SJSA1 (cell line): ENCODE results near the gene ACTRT2. TPM values are rescaled to one million over a fixed set of nuclear protein-coding genes. Genes with fewer than 3 reads are reported as not detected.

Source experiments
- DNase-seq, 2 experiments: peaks; one replicate each; pipeline ENCODE4 v3.0.0-alpha.2; 2015 to 2020; ENCODE audit warnings: low spot score in 2 of 2, low read depth in 1 of 2
- H3K27ac ChIP-seq: fragments of 250-450 bp; sonication (Bioruptor Pico); 2 replicates; pipeline ENCODE4 v1.5.1; 2020; ENCODE audit warnings: mild to moderate bottlenecking, moderate library complexity
- H3K27me3 ChIP-seq: fragments of 250-450 bp; sonication (Bioruptor Pico); replicated peaks from 2 replicates; pipeline ENCODE4 v1.5.1; 2020; ENCODE audit warnings: mild to moderate bottlenecking, moderate library complexity
- H3K36me3 ChIP-seq: fragments of 250-450 bp; sonication (Bioruptor Pico); 2 replicates; pipeline ENCODE4 v1.5.1; 2020; ENCODE audit warnings: mild to moderate bottlenecking
- H3K4me1 ChIP-seq: fragments of 250-450 bp; sonication (Bioruptor Pico); replicated peaks from 2 replicates; pipeline ENCODE4 v1.6.1; 2021; ENCODE audit warnings: mild to moderate bottlenecking
- H3K4me3 ChIP-seq: fragments of 250-450 bp; sonication (Bioruptor Pico); 2 replicates; pipeline ENCODE4 v1.5.1; 2020; ENCODE audit warnings: mild to moderate bottlenecking
- H3K9me3 ChIP-seq: fragments of 250-450 bp; sonication (Bioruptor Pico); replicated peaks from 2 replicates; pipeline ENCODE4 v1.5.1; 2020; ENCODE audit warnings: mild to moderate bottlenecking
- total RNA-seq: library from RNA; depleted of rRNA; stranded (reverse); fragments of >200 nt; shearing (Covaris generic); gene quantifications from 2 replicates; pipeline ENCODE4 v1.2.3, GENCODE V29; 2014

The ACTRT2 gene
- total RNA-seq, 1 experiment from 2014 or later = not detected

DNA sequence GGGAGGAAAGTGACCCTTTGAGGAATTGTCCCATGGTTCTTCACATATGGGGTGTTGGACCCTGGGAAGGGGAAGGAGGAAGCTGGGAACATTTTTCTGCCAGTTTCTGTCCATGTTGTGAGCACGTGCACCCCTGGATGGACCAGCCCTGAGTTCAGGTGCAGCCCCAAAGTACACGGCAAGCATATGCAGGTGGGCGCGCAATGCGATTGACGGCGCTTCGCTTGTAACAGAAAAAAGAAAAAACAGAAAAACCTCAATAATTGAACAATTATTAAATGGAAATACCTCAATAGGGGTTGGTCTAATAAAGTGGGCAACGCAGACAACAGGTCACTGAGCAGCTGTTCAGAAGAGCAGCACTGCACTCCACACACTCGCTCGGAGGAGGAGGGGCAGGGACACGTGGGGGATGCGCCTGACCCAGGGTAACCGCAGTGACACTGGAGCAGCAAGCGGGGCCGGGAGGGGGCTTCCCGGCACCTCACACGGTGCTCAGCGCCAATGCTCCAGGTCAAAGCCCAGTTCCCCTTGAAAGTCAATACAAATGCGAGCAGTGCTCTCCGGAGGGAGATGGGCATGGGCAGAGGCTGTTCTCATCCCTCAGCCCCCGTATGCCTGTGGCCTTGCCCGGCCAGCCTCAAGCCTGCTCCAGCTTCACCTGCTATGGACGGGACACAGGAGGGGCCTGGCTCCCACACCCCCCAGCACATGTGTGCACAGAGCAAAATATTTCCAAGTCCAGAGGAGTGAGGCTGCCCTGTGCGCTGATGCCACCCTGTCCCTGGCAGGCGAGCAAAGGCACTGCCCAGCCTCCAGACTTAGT is 6.6 kb upstream of the ACTRT2 start:
- Histone ChIP-seq H3K27ac (no peak overlapping the region), H3K4me3 (no peak overlapping the region), H3K9me3 (no peaks in the 10 kb centered on the region), H3K4me1 (no peaks in the 10 kb centered on the region), H3K36me3 (no peaks in the 10 kb centered on the region), H3K27me3 (no peaks in the 10 kb centered on the region)
- no peak for DNase-seq

DNA sequence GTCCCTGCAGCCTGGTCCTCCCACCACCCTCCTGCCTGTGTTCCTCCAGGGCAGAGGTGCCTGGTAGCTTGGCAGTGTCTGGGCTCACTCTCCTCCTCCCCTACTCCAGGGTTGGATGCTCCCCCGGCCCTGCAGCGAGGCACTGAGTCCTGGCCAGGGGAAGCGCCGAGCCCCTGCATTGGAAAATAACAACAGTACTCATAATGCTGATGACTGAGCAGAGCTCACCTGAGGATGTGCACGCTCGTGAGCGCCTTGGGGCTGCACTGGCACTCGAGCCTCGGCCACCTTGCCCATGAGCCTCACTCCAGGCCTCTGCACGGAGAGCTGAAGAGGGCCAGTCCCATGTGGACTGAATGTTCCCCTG is 6.0 kb upstream of the ACTRT2 start:
- no peak overlapping the region for H3K27ac ChIP-seq
- H3K4me3 ChIP-seq = no peak overlapping the region
- no peaks in the 10 kb centered on the region for H3K36me3 ChIP-seq
- no peaks in the 10 kb centered on the region for H3K9me3 ChIP-seq
- H3K4me1 ChIP-seq = no peaks in the 10 kb centered on the region
- no peak for DNase-seq
- H3K27me3 ChIP-seq = no peaks in the 10 kb centered on the region

- Histone ChIP-seq H3K4me3 (no peak overlapping the region), H3K36me3 (no peaks in the 10 kb centered on the region), H3K4me1 (no peaks in the 10 kb centered on the region), H3K27me3 (no peaks in the 10 kb centered on the region), H3K9me3 (no peaks in the 10 kb centered on the region), H3K27ac (no peak overlapping the region)
- no peak for DNase-seq
Measured at GRCh38 chr1:3015744-3016143, 5.5 kb upstream of the ACTRT2 start.

GRCh38 chr1:3016641-3017439 is 4.4 kb upstream of the ACTRT2 start:
- H3K9me3 ChIP-seq = no peaks in the 10 kb centered on the region
- H3K27me3 ChIP-seq = no peaks in the 10 kb centered on the region
- H3K4me3 ChIP-seq = no peak overlapping the region
- H3K27ac ChIP-seq = no peak overlapping the region
- DNase-seq = no peak
- no peaks in the 10 kb centered on the region for H3K36me3 ChIP-seq
- H3K4me1 ChIP-seq = no peaks in the 10 kb centered on the region

DNA sequence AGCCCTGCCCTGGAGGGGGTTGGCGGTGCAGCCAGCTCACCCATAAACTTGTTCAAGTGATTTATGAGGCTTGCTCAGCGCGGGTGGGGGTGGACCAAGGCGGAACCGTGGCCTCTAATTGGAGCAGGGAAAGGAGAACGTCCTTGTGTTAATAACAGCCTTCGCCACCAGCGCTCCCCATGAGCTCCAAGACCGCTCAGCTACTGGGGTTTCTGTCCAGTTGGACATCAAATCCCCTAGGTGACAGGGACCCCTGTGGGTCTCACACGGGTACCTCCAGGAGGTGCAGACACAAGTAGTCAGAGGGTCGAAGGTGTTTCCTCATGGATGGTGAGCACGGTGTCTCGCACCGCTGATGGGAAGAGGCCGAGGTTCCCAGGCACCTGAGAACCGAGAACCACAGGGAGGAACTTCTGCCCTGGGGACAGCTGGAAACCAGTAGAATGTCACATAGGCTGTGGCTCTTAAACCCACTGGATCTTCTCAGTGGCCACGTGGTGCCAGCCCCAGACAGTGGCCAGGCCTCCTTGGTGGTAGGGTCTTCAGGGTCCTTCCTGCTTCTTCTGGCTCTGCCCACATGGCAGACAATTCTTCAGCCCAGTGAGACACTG is 3.7 kb upstream of the ACTRT2 start:
- H3K27ac ChIP-seq = no peak overlapping the region
- no peaks in the 10 kb centered on the region for H3K36me3 ChIP-seq
- H3K27me3 ChIP-seq = no peaks in the 10 kb centered on the region
- H3K4me1 ChIP-seq = no peaks in the 10 kb centered on the region
- no peaks in the 10 kb centered on the region for H3K9me3 ChIP-seq
- H3K4me3 ChIP-seq = no peak overlapping the region
- no peak for DNase-seq

DNA sequence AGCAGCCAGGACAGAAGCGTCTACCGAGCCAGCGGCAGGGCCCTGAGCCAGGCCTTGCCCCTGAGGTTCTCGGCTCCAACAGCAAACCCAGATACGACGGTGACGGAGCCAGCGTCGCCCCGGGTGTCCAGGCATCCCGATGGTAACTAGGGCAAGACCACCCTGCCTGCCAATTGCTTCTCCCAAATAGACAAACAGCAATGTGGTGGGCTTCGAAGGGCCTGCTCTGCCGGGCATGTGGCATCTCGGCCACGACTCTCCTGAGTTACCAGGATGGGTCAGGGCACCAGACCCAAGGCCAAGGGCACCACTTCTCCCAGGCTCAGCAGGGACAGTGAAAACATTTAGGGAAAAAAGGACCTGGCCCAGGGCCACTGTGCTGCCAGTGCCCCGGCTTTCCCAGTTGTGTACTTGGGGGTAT is 3.2 kb upstream of the ACTRT2 start:
- no peaks in the 10 kb centered on the region for H3K9me3 ChIP-seq
- no peaks in the 10 kb centered on the region for H3K36me3 ChIP-seq
- H3K27me3 ChIP-seq = no peaks in the 10 kb centered on the region
- no peak overlapping the region for H3K4me3 ChIP-seq
- no peak for DNase-seq
- no peaks in the 10 kb centered on the region for H3K4me1 ChIP-seq
- no peak overlapping the region for H3K27ac ChIP-seq

GRCh38 chr1:3018576-3018975 is 2.7 kb upstream of the ACTRT2 start:
- no peaks in the 10 kb centered on the region for H3K36me3 ChIP-seq
- no peak overlapping the region for H3K27ac ChIP-seq
- no peaks in the 10 kb centered on the region for H3K27me3 ChIP-seq
- no peak for DNase-seq
- no peaks in the 10 kb centered on the region for H3K4me1 ChIP-seq
- H3K9me3 ChIP-seq = no peaks in the 10 kb centered on the region
- H3K4me3 ChIP-seq = no peak overlapping the region

- Histone ChIP-seq H3K27ac (no peak overlapping the region), H3K9me3 (no peaks in the 10 kb centered on the region), H3K36me3 (no peaks in the 10 kb centered on the region), H3K4me1 (no peaks in the 10 kb centered on the region), H3K4me3 (no peak overlapping the region), H3K27me3 (no peaks in the 10 kb centered on the region)
- no peak for DNase-seq
Measured at GRCh38 chr1:3019007-3019515, 2.2 kb upstream of the ACTRT2 start.

GRCh38 chr1:3019516-3020051 is 1.7 kb upstream of the ACTRT2 start:
- Histone ChIP-seq H3K27ac (no peak overlapping the region), H3K4me1 (no peaks in the 10 kb centered on the region), H3K4me3 (no peak overlapping the region), H3K9me3 (no peaks in the 10 kb centered on the region), H3K36me3 (no peaks in the 10 kb centered on the region), H3K27me3 (no peaks in the 10 kb centered on the region)
- DNase-seq = no peak

DNA sequence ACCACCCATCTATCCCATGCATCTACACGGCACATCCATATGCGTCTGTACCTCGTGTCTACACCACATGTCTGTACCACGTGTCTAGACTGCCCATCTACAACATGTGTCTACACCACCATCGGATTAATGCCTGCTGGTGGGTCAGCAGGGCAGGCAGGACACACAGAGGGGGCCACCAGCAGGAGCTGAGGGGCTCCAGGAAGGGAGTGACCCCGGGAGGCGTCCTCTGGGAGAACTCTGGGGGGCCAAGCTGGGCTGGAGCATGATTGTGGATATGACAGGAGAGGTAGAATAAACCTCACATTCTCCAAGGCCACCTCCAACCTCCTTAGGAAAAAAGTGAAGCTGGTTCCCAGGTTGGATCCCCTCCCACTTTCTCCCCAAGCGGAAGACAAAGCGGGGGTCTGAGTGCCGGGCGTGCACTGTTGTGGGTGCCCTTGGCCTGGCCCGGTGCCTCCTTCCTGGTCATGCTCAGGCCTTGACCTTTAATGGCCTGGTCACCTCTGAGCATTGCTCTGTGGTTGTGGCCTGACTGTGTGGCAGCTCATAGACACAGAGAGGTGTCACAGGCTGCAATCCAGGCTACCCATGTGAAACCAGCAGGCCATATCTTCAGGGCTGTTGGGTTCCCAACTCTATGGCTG is 881 bp upstream of the ACTRT2 start:
- H3K27ac ChIP-seq = no peak overlapping the region

GRCh38 chr1:3021801-3022401 is 634 bp downstream of the ACTRT2 start:
- no peaks in the 10 kb centered on the region for H3K9me3 ChIP-seq
- no peaks in the 10 kb centered on the region for H3K36me3 ChIP-seq
- H3K4me1 ChIP-seq = no peaks in the 10 kb centered on the region
- no peak overlapping the region for H3K4me3 ChIP-seq
- no peaks in the 10 kb centered on the region for H3K27me3 ChIP-seq
- H3K27ac ChIP-seq = no peak overlapping the region
- no peak for DNase-seq

More for the DNA sequence above, 881 bp upstream of the ACTRT2 start:
- Histone ChIP-seq H3K36me3 (no peaks in the 10 kb centered on the region), H3K4me1 (no peaks in the 10 kb centered on the region), H3K4me3 (no peak overlapping the region), H3K27me3 (no peaks in the 10 kb centered on the region), H3K9me3 (no peaks in the 10 kb centered on the region)
- no peak for DNase-seq

GRCh38 chr1:3022511-3022973 is 1.3 kb downstream of the ACTRT2 start:
- Histone ChIP-seq H3K9me3 (no peaks in the 10 kb centered on the region), H3K4me1 (no peaks in the 10 kb centered on the region), H3K27ac (no peak overlapping the region), H3K27me3 (no peaks in the 10 kb centered on the region), H3K4me3 (no peak overlapping the region), H3K36me3 (no peaks in the 10 kb centered on the region)
- DNase-seq = no peak

DNA sequence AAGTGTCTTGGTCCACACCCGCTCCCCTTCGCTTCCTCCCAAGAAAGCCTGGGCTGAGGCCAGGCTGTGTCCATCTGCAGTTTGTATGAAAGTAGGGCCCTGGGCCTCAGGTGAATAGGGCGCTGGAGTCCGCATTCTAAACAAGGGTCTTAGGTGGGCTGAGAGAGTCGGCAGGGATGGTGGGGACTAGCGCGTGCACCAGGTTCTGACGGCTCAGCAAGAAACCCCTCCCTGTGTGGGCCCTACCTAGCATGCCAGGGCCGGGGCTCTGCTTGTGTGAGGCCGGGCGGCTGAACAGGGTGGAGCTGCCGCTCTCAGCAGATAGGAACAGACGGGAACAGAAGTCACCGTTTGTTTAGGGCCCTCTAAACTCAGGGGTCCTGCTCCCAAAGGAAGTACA is 1.7 kb downstream of the ACTRT2 start:
- DNase-seq = no peak
- Histone ChIP-seq H3K4me3 (no peak overlapping the region), H3K9me3 (no peaks in the 10 kb centered on the region), H3K36me3 (no peaks in the 10 kb centered on the region), H3K27ac (no peak overlapping the region), H3K27me3 (no peaks in the 10 kb centered on the region), H3K4me1 (no peaks in the 10 kb centered on the region)
